PC-9 (cell line): ENCODE results near the gene RBM4. TPM values are rescaled to one million over a fixed set of nuclear protein-coding genes. Genes with fewer than 3 reads are reported as not detected.

ENCODE experiments used
- BruUV-seq: library from RNA; stranded (reverse); fragments of 400-500 nt; replicated peaks from 2 replicates; lab custom pipeline; 2021; lab: Mats Ljungman, UMichigan
- CTCF ChIA-PET: fragments of 300-600 bp; sonication (Branson Sonifier 250); formaldehyde crosslinking; loops from one replicate; lab custom pipeline; 2022; ENCODE audit warnings: antibody characterized with exemption; lab: Charles Lee
- POLR2A ChIA-PET: fragments of 300-600 bp; sonication (Branson Sonifier 250); formaldehyde crosslinking; loops from one replicate; lab custom pipeline; 2022; ENCODE audit warnings: antibody characterized with exemption; ENCODE audit not compliant: unreplicated experiment; lab: Charles Lee
- DNase-seq, 2 experiments: peaks; one replicate each; pipeline versions ENCODE4 v3.0.0 to v3.0.0-alpha.2; 2015 to 2022; ENCODE audit warnings: mixed read lengths in 1 of 2
- H2AFZ ChIP-seq: fragments of 200-600 bp; sonication (generic); 2 replicates; pipeline ENCODE4 v1.8.1; 2017; ENCODE audit warnings: antibody characterized with exemption
- H3F3A ChIP-seq: fragments of 200-600 bp; sonication (generic); 2 replicates; pipeline ENCODE4 v1.8.1; 2017; ENCODE audit warnings: antibody characterized with exemption, mild to moderate bottlenecking, low read depth; ENCODE audit not compliant: insufficient read depth
- H3K27ac ChIP-seq: fragments of 200-600 bp; sonication (generic); 2 replicates; pipeline ENCODE4 v1.6.1; 2016; ENCODE audit warnings: mixed run types
- H3K27me3 ChIP-seq: fragments of 200-600 bp; sonication (generic); 2 replicates; pipeline ENCODE4 v1.6.1; 2016; ENCODE audit warnings: low read depth, mixed run types; ENCODE audit not compliant: insufficient read depth
- H3K36me3 ChIP-seq: fragments of 200-600 bp; sonication (generic); 2 replicates; pipeline ENCODE4 v1.6.1; 2016; ENCODE audit warnings: low read depth, mixed run types
- H3K4me1 ChIP-seq: fragments of 200-600 bp; sonication (generic); replicated peaks from 2 replicates; pipeline ENCODE4 v1.6.1; 2016; ENCODE audit warnings: mixed run types; ENCODE audit not compliant: insufficient read depth
- H3K4me2 ChIP-seq: fragments of 200-600 bp; sonication (generic); 2 replicates; pipeline ENCODE4 v1.6.1; 2017; ENCODE audit warnings: mixed run types
- H3K4me3 ChIP-seq: fragments of 200-600 bp; sonication (generic); 2 replicates; pipeline ENCODE4 v1.6.1; 2016; ENCODE audit warnings: mixed run types
- H3K79me2 ChIP-seq: fragments of 200-600 bp; sonication (generic); 2 replicates; pipeline ENCODE4 v1.6.1; 2017; ENCODE audit warnings: low read depth, mixed run types
- H3K9me2 ChIP-seq: fragments of 200-600 bp; sonication (generic); 2 replicates; pipeline ENCODE4 v1.8.1; 2017; ENCODE audit warnings: mild to moderate bottlenecking; ENCODE audit not compliant: insufficient read depth
- H3K9me3 ChIP-seq: fragments of 200-600 bp; sonication (generic); 2 replicates; pipeline ENCODE4 v1.8.1; 2016; ENCODE audit warnings: low read depth; ENCODE audit not compliant: insufficient read depth
- H4K20me1 ChIP-seq: fragments of 200-600 bp; sonication (generic); 2 replicates; pipeline ENCODE4 v1.8.1; 2017; ENCODE audit not compliant: insufficient read depth
- CTCF ChIP-seq: fragments of 200-600 bp; sonication (generic); conservative IDR thresholded peaks from 2 replicates; pipeline ENCODE4 v1.6.1; 2017; ENCODE audit warnings: mixed run types, antibody characterized with exemption, mild to moderate bottlenecking, moderate library complexity
- EZH2 ChIP-seq: fragments of 200-600 bp; sonication (generic); IDR thresholded peaks from 2 replicates; pipeline ENCODE4 v1.8.0; 2017; ENCODE audit warnings: antibody characterized with exemption, low read depth
- intact Hi-C: fragments of 100-400 bp; cut with micrococcal nuclease; formaldehyde crosslinking; loops from one replicate; pipeline ENCODE4 v1.10.0; 2022; ENCODE audit not compliant: unreplicated experiment
- total RNA-seq: library from RNA; stranded (reverse); gene quantifications from 2 replicates; pipeline ENCODE4 v1.2.3, GENCODE V29; 2021

The RBM4 gene
- total RNA-seq, 1 experiment from 2014 or later: 140 TPM

GRCh38 chr11:66641834-66642233 is 3.3 kb downstream of the RBM4 start:
- Histone ChIP-seq H3K9me2 (no peaks in the 10 kb centered on the region), H3F3A (peaks cover 62% of the 10 kb centered on the region), H3K4me3 (peak overlapping the region; percentile 92; the same call in 1 of the 2 replicates), H3K9me3 (no peaks in the 10 kb centered on the region), H3K36me3 (peaks cover 68% of the 10 kb centered on the region), H3K27me3 (no peaks in the 10 kb centered on the region), H3K4me1 (peaks cover 38% of the 10 kb centered on the region), H3K27ac (no peak overlapping the region), H2AFZ (no peak overlapping the region), H4K20me1 (peaks cover 79% of the 10 kb centered on the region), H3K4me2 (peak overlapping the region; percentile 87), H3K79me2 (peaks cover 96% of the 10 kb centered on the region)
- intact Hi-C loops: no loop called here
- ChIA-PET CTCF (no interaction called here), POLR2A (interaction anchor here (0.7 kb wide), 1 partner anchor 19 kb away, joined by 4 read pairs; no protein-coding TSS in a partner anchor)
- TF ChIP-seq CTCF (no peak), EZH2 (no peak)
- BruUV-seq: no TSS peak
- DNase-seq: peak in 1 of 2 experiments; percentile 52

DNA sequence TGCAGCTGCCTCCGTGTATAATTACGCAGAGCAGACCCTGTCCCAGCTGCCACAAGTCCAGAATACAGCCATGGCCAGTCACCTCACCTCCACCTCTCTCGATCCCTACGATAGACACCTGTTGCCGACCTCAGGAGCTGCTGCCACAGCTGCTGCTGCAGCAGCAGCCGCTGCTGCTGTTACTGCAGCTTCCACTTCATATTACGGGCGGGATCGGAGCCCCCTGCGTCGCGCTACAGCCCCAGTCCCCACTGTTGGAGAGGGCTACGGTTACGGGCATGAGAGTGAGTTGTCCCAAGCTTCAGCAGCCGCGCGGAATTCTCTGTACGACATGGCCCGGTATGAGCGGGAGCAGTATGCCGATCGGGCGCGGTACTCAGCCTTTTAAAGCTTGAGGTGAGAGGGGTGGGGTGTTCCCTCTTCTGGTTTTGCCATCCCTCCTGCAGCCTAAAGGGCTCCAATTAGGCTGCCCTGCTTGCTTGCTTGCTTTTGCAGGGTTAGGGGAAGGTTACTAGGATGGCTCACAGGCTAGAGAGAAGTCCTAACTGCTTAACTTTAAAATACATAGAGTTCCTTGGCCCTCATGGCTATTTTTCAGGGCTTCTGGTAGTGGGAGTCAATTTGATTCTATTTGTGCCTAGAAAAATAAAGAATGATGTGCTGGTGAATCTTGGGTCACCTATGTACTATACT is 5.4 kb downstream of the RBM4 start:
- Histone ChIP-seq H3K9me2 (no peaks in the 10 kb centered on the region), H2AFZ (no peak overlapping the region), H3F3A (peaks cover 64% of the 10 kb centered on the region), H3K79me2 (peaks cover 97% of the 10 kb centered on the region), H3K36me3 (peaks cover 73% of the 10 kb centered on the region), H3K4me1 (peaks cover 34% of the 10 kb centered on the region), H3K4me2 (no peak overlapping the region), H3K9me3 (no peaks in the 10 kb centered on the region), H3K27ac (no peak overlapping the region), H3K27me3 (no peaks in the 10 kb centered on the region), H4K20me1 (peaks cover 99% of the 10 kb centered on the region), H3K4me3 (no peak overlapping the region)
- DNase-seq: no peak
- ChIA-PET POLR2A (no interaction called here), CTCF (no interaction called here)
- intact Hi-C loops: no loop called here
- no TSS peak for BruUV-seq
- TF ChIP-seq CTCF: no peak
- no peak for TF ChIP-seq EZH2

GRCh38 chr11:66646828-66647227 is 8.3 kb downstream of the RBM4 start:
- TF ChIP-seq EZH2 (no peak), CTCF (no peak)
- Histone ChIP-seq H3K4me1 (peaks cover 10% of the 10 kb centered on the region), H2AFZ (no peak overlapping the region), H3K9me3 (no peaks in the 10 kb centered on the region), H3K79me2 (peaks cover 83% of the 10 kb centered on the region), H4K20me1 (peaks cover 91% of the 10 kb centered on the region), H3K4me2 (no peak overlapping the region), H3K4me3 (no peak overlapping the region), H3K36me3 (peaks cover 60% of the 10 kb centered on the region), H3K27me3 (no peaks in the 10 kb centered on the region), H3K9me2 (no peaks in the 10 kb centered on the region), H3F3A (peaks cover 75% of the 10 kb centered on the region), H3K27ac (no peak overlapping the region)
- BruUV-seq: no TSS peak
- intact Hi-C loops: no loop called here
- ChIA-PET POLR2A (interaction anchor here (0.7 kb wide), 1 partner anchor 55 kb away, joined by 4 read pairs; no protein-coding TSS in a partner anchor), CTCF (no interaction called here)
- DNase-seq: no peak
